Stimulated activated CD4-positive, alpha-beta T cell treated with anti-CD3 and anti-CD28 coated beads, Interleukin-2, amount 100 ng/mL, for 48 hours (primary cell): ENCODE results near the gene SUMO1.
"Not testable (repeated sequence)": the region's sequence is repeated elsewhere in the genome, so short reads cannot be mapped to it uniquely, and the experiment has no call there.

Experiments used
- DNase-seq, 2 donors: peaks; one replicate each; pipeline ENCODE4 v3.0.0-alpha.2; 2020

The SUMO1 gene

GRCh38 chr2:202238234-202239197 lies at the start of gene SUMO1:
Gene SUMO1 (minus strand): TSS chr2:202238597. CDS start chr2:202238451, 146 bp downstream.
- DNase-seq = peak; percentile 78 to 88

DNA sequence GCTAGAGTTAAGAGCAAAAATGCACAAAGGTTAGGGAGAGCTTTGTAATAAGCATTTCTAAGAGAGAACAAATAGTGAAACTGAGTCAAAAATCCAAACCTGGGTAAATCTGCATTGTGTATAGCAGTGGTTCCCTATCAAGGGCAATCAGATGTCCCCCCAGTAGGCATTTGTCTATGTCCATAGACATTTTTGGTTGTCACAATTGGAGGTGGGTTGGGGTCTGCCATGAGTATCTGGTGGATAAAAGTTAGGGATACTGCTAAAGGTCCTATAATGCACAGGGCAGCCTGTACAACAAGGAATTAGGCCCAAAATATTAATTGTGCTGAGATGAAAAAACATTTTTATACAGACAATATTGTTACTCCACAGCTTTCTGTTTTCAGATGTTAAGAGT lies 48.2 kb upstream of the SUMO1 start:
- no peak for DNase-seq

- DNase-seq = no peak
Measured at GRCh38 chr2:202278944-202279343, 40.5 kb upstream of the SUMO1 start.

GRCh38 chr2:202278036-202278760 lies 39.8 kb upstream of the SUMO1 start:
- DNase-seq = no peak

DNA sequence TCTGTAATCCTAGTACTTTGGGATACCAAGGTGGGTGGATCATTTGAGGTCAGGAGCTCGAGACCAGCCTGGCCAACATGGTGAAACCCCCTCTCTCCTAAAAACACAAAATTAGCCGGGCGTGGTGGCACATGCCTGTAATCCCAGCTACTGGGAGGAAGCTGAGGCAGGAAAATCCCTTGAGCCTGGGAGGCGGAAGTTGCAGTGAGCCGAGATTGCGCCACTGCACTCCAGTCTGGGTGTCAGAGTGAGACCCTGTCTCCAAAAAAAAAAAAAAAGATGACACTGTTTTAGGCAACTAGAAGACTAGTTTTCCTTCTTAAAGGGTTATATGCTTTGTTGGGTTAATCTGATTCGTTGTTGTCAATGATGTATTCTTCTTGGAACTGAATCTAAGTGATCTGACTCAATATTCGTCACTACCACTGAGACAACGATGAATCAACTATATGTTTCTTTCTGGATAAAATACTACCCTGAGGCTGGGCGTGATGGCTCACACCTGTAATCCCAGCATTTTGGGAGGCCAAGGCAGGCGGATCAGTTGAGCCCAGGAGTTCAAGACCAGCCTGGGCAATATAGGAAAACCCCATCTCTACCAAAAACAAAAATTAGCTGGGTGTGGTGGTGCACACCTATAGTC lies 37.8 kb upstream of the SUMO1 start:
- not testable (repeated sequence) for DNase-seq

- DNase-seq = no peak
Measured at GRCh38 chr2:202270487-202270886, 32.1 kb upstream of the SUMO1 start.

DNA sequence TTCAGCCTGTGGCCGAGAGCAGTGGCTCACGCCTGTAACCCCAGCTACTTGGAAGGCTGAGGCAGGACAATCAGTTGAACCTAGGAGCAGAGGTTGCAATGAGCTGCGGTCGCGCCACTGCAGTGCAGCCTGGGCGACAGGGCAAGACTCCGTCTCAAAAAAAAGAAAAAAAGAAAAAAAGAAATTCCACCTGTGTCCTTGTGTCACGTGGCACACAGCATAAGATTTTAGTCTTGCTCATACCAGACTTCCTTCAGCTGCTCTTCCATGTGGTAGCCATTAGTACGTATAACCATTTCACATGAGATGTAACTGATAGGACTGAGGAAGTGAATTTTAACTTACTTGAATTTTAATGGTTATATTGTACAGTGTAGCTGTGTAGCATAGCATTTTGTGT lies 31.2 kb upstream of the SUMO1 start:
- DNase-seq = no peak

DNA sequence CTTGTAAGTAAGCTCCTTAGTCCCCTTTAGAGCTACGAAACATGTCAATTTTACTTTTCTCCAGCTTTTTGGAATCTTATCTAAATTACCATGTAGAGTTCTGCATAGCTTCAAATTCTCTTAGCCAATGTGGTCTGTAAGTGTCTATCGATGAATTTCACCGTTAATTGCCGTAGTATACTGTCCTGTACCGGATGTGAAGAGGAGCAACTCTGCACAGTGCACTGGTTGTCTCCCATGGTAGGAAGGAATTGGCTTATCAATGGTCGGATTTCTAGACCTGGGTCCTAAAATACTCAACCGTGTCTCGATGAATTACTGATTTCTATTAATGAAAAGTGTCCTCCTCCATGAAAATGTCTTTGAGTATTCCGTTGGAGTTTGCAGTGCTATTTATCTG lies 29.1 kb upstream of the SUMO1 start:
- no peak for DNase-seq

GRCh38 chr2:202265467-202266277 lies 27.3 kb upstream of the SUMO1 start, which contains the start of gene NOP58:
Gene NOP58 (plus strand): TSS chr2:202265763. CDS start chr2:202265942, 179 bp downstream.
- DNase-seq = peak; percentile 77 to 82

- no peak for DNase-seq
Measured at GRCh38 chr2:202261531-202261930, 23.1 kb upstream of the SUMO1 start.

- no peak for DNase-seq
Measured at GRCh38 chr2:202251494-202251893, 13.1 kb upstream of the SUMO1 start.

- no peak for DNase-seq
Measured at GRCh38 chr2:202249521-202250253, 11.3 kb upstream of the SUMO1 start.

DNA sequence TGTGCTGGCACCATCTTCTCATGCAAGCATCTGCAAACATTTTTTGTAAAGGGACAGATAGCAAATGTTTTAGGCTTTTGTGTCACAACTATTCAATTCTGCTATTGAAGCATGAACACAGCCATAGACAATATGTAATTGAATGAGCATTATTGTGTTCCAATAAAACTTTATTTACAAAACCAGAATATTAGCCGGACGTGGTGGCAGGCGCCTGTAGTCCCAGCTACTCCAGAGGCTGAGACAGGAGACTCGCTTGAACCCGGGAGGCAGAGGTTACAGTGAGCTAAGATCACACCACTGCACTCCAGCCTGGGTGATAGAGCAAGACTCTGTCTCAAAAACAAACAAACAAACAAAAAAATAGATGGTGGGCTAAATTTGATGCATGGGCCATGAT lies 9.3 kb upstream of the SUMO1 start:
- DNase-seq = not testable (repeated sequence)

DNA sequence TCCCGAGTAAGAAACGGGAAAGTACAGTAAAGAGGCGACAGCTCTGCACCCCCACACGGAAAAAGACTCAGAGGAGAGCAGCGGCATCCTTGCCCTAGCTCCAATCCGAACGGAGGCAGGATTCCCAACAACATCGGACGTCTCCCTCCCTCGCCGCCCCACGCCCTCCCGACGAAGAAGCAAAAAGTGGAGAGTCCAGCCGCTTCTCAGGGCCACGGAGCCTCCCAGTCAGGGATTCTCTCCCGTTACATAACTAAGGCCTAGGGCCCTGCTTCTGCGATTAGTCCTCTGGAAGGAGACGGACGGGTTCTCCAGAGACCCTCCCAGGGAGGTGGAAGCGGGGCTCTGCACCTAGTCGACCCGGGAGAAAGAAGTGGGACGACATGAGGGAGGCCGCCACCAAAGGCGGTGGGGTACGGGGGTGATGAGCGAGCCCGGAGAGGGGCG lies 587 bp downstream of the SUMO1 start:
- DNase-seq = peak in 1 of 2 donors; percentile 6

DNA sequence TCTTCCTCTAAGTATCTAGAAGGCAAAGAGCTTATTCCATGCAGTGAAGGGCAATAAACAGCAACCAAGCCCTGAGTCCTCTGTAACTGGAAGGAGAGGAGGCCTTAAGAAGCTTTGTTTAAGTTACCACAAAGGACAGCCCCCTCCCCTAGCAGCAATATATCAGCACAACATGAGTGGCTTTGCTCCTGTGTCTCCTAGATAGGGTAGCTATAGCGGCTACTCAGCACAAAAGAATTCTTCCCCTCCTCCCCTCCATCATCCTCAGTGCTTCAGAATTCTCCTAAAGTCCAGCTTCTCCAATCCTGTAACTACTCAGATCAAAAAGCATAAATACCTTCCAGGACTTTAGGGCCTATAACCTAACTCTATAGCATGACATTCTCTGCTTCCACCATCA lies 16.5 kb downstream of the SUMO1 start:
- DNase-seq = no peak

- DNase-seq = no peak
Measured at GRCh38 chr2:202215179-202215578, 23.2 kb downstream of the SUMO1 start.

DNA sequence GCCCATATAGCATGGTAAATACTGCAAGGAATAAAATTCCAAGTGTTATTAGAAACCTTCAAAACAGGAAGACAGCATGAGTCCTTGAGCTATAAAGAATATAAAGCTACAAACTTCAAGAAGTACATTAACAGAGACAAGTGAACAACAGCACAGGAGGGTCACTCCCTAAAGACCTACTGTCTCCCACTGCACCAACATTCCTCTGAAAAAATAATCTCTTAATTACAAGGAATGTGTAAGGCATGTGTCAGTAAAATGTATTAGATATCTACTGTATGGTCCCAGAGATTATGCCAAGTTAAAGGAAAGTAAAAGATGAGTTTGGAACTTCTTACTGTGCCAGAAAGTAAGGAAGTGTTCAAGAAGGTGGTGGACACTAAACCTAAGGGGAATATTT lies 29.9 kb downstream of the SUMO1 start:
- no peak for DNase-seq

DNA sequence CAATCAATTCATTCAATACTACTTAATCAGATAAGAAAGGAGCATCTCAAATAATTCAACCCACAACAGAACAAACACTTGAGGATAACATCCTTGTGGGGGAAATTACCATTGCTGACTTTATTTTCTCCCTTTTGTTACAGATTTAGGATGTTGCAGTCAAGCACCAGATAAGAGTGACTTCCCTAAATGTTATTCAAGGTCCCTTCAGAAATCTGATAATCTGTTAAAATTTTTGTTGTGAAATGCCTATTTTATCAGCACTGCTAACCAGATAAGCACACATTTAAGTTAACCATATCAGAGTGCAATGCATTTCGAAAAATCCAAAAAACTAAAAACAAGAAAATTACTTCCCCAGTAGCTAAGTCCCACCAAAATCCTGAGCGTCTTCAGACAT lies 33.5 kb downstream of the SUMO1 start:
- DNase-seq = no peak

DNA sequence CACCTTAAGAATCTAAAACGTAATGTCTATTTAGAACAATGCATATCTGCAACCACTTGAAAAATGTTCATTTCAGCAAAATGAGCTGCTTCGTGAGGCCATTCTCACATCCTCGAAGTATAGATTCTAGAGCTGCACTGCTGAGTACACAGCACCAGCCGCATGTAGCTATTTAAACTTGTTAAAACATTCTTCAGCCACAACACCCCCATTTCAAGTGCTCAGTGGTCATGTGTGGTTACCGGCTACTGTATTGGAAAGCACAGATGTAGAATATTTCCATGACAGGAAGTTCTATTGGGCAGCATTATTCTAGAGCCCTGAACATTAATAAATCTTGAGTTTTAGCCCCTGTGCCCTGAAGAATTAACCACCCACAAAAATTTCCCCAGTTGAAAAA lies 35.0 kb downstream of the SUMO1 start:
- no peak for DNase-seq

DNA sequence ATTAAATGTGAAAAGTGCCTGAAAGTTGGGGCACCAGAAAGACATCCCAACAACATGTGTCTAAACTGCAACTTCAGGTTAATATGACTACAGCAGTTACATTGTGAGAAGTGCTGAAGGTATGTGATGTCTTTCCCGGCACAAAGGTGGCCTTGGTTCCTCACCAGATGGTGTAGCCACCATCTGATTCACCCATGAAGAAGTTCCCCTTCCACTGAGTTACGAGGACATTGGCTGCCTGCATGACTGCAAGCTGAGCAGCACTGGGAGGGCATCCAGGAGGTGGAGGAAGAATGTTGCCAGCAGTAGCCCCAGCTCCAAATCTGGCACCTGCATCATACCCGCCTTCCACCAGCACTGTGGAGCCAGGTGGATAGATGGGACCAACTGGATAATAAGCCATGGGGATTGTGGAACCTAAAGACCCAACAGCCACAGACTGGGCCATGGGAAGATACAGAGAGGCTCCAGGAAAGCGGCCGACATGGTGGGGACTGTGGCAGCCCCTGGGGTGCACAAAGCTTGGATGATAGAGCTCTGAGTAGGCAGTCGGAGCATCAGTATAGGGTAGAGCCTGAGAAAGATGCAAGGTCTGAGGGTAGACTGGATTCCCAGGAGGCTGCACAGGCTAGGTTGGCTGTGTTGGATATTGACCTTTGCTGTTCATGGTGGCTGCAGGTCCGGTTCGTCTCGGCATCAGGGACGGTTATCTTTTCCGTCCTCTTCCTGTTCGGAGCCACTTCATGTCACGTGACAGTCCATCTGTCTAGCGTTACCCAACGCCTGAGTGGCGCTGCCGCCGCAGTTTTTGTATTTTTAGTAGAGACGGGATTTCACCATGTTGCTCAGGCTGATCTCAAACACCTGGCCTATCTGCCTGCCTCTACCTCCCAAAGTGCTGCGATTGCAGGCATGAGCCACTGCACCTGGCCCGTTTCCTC lies 36.9 kb downstream of the SUMO1 start:
- DNase-seq = no peak
